ENCODE results near the gene VPS9D1.

- no peak for TF ChIP-seq CTCF (IDR thresholded peaks at IDR 0.05; ENCODE audit: low read length)
- no peak for TF ChIP-seq EZH2 (IDR thresholded peaks at IDR 0.05; ENCODE audit: borderline replicate concordance, low read length)
Measured at GRCh38 chr16:89720813-89721545, at the start of gene VPS9D1, which contains the start of gene ZNF276.

All from OCI-LY1 (cell line).